Measurements from ENCODE around the gene TPSG1. TPM values are rescaled to one million over a fixed set of nuclear protein-coding genes. Genes with fewer than 3 reads are reported as not detected.

The TPSG1 gene
- total RNA-seq, 2 donors from 2014 or later: not detected

- TF ChIP-seq, protein P1, sequence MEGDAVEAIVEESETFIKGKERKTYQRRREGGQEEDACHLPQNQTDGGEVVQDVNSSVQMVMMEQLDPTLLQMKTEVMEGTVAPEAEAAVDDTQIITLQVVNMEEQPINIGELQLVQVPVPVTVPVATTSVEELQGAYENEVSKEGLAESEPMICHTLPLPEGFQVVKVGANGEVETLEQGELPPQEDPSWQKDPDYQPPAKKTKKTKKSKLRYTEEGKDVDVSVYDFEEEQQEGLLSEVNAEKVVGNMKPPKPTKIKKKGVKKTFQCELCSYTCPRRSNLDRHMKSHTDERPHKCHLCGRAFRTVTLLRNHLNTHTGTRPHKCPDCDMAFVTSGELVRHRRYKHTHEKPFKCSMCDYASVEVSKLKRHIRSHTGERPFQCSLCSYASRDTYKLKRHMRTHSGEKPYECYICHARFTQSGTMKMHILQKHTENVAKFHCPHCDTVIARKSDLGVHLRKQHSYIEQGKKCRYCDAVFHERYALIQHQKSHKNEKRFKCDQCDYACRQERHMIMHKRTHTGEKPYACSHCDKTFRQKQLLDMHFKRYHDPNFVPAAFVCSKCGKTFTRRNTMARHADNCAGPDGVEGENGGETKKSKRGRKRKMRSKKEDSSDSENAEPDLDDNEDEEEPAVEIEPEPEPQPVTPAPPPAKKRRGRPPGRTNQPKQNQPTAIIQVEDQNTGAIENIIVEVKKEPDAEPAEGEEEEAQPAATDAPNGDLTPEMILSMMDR (conservative IDR thresholded peaks at IDR 0.05): no peak
- 91 to 94% methylated on average over 9 to 18 of the region's 18 CpGs for WGBS, 2 experiments (ENCODE audit: insufficient coverage in 1 of 2, insufficient read length in 1 of 2)
- Histone ChIP-seq H3K27ac (ENCODE audit: low read depth, low read length) (no peak overlapping the region), H3K27me3 (ENCODE audit: control insufficient read depth, insufficient read depth, low read length, poor library complexity, severe bottlenecking) (no peaks in the 10 kb centered on the region), H3K36me3 (ENCODE audit: control insufficient read depth, insufficient read depth, low read length) (no peaks in the 10 kb centered on the region), H3K4me3 (ENCODE audit: low read length) (no peak overlapping the region), H3K9me3 (ENCODE audit: control insufficient read depth, low read length) (no peaks in the 10 kb centered on the region), H3K4me1 (ENCODE audit: control insufficient read depth, insufficient read depth, low read length) (no peaks in the 10 kb centered on the region), H3K9ac (ENCODE audit: extremely low read depth, low read length, poor library complexity, severe bottlenecking) (no peak overlapping the region)
- Mint-ChIP-seq H3K9me3 (no peaks in the 10 kb centered on the region), H3K4me3 (no peak overlapping the region), H3K36me3 (ENCODE audit: low read depth) (peaks cover 15% of the 10 kb centered on the region), H3K4me1 (no peaks in the 10 kb centered on the region), H3K27ac (no peak overlapping the region), H3K27me3 (ENCODE audit: insufficient read depth) (no peaks in the 10 kb centered on the region)
- DNase-seq: no peak
Observed at GRCh38 chr16:1198194-1198593, 26.9 kb downstream of the TPSG1 start.

DNA sequence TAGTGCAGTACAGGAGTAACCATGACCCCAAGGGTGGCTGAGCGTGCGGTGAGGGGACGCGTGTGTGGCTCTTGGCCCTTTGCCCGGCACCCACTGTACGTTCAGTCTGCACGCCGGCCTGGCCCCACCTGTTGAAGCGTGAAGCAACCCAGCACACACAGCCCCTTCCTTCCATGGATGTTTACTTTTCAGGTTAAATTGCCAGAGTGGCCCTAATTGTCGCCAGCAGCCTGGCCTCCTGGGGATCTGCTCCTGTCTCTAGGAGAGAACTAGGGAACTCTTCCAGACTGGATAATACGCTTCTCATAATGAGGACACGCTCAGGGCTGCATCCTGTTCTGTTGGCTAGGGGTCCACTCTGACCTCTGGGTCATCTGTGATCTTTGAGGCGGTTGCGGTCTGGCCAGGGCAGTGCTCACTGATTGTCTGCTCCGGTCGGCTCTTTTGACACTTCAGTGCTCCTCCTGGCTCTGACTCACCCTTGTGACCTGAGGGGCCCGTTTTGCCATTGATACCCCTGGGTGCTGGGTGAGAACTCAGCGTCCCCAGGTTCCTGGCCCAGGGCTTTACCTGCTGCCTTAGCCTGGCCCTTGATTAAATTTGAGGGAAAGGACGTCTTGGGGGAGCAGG is 27.7 kb downstream of the TPSG1 start:
- Mint-ChIP-seq H3K4me3 (no peak overlapping the region), H3K4me1 (no peaks in the 10 kb centered on the region), H3K27me3 (ENCODE audit: insufficient read depth) (no peaks in the 10 kb centered on the region), H3K36me3 (ENCODE audit: low read depth) (peaks cover 15% of the 10 kb centered on the region), H3K9me3 (no peaks in the 10 kb centered on the region), H3K27ac (no peak overlapping the region)
- no peaks in the 10 kb centered on the region for H3K27me3 ChIP-seq (ENCODE audit: control insufficient read depth, insufficient read depth, low read length, poor library complexity, severe bottlenecking)
- 93 to 96% methylated on average over 15 to 19 of the region's 19 CpGs for WGBS, 2 experiments (ENCODE audit: insufficient coverage in 1 of 2, insufficient read length in 1 of 2)
- no peak overlapping the region for H3K27ac ChIP-seq (ENCODE audit: low read depth, low read length)
- DNase-seq: no peak
- no peaks in the 10 kb centered on the region for H3K4me1 ChIP-seq (ENCODE audit: control insufficient read depth, insufficient read depth, low read length)
- H3K9ac ChIP-seq (ENCODE audit: extremely low read depth, low read length, poor library complexity, severe bottlenecking): no peak overlapping the region
- H3K9me3 ChIP-seq (ENCODE audit: control insufficient read depth, low read length): no peaks in the 10 kb centered on the region
- H3K36me3 ChIP-seq (ENCODE audit: control insufficient read depth, insufficient read depth, low read length): no peaks in the 10 kb centered on the region
- H3K4me3 ChIP-seq (ENCODE audit: low read length): no peak overlapping the region
- TF ChIP-seq, protein P1 (conservative IDR thresholded peaks at IDR 0.05): no peak

GRCh38 chr16:1196494-1196893 is 28.6 kb downstream of the TPSG1 start:
- DNase-seq: no peak
- H3K9ac ChIP-seq (ENCODE audit: extremely low read depth, low read length, poor library complexity, severe bottlenecking): no peak overlapping the region
- H3K27me3 Mint-ChIP-seq (ENCODE audit: insufficient read depth): no peaks in the 10 kb centered on the region
- no peak overlapping the region for H3K27ac ChIP-seq (ENCODE audit: low read depth, low read length)
- H3K4me3 Mint-ChIP-seq: no peak overlapping the region
- H3K9me3 ChIP-seq (ENCODE audit: control insufficient read depth, low read length): no peaks in the 10 kb centered on the region
- H3K27ac Mint-ChIP-seq: no peak overlapping the region
- no peaks in the 10 kb centered on the region for H3K9me3 Mint-ChIP-seq
- no peaks in the 10 kb centered on the region for H3K27me3 ChIP-seq (ENCODE audit: control insufficient read depth, insufficient read depth, low read length, poor library complexity, severe bottlenecking)
- H3K36me3 ChIP-seq (ENCODE audit: control insufficient read depth, insufficient read depth, low read length): no peaks in the 10 kb centered on the region
- 96 to 98% methylated on average over 7 to 11 of the region's 11 CpGs for WGBS, 2 experiments (ENCODE audit: insufficient coverage in 1 of 2, insufficient read length in 1 of 2)
- H3K4me3 ChIP-seq (ENCODE audit: low read length): no peak overlapping the region
- peaks cover 14% of the 10 kb centered on the region for H3K36me3 Mint-ChIP-seq (ENCODE audit: low read depth)
- no peaks in the 10 kb centered on the region for H3K4me1 ChIP-seq (ENCODE audit: control insufficient read depth, insufficient read depth, low read length)
- no peaks in the 10 kb centered on the region for H3K4me1 Mint-ChIP-seq
- TF ChIP-seq, protein P1 (conservative IDR thresholded peaks at IDR 0.05): no peak

Measured in endodermal cell (in vitro differentiated cells).